Left lung (tissue), 10 donors: ENCODE measurements around the gene SMDT1. TPM values are rescaled to one million over a fixed set of nuclear protein-coding genes. Genes with fewer than 3 reads are reported as not detected.

Source experiments
- ATAC-seq: fragments of 200-7000 bp; cut with Tn5 transposase; one replicate; pipeline ENCODE4 v1.9.1; 2020; ENCODE audit warnings: moderate library complexity
- DNase-seq, 4 donors: peaks; one replicate each; pipeline ENCODE4 v3.0.0-alpha.2; 2013 to 2020
- H3K27ac ChIP-seq, 2 donors: fragments of 200-600 bp; sonication (generic) in 1 of 2; one replicate each; pipeline versions ENCODE4 v1.5.0 to v1.8.0; 2020 to 2021
- H3K27me3 ChIP-seq, 2 donors: fragments of 200-600 bp; sonication (generic) in 1 of 2; one replicate each; pipeline versions ENCODE4 v1.5.0 to v1.8.0; 2020 to 2021
- H3K36me3 ChIP-seq, 2 donors: fragments of 200-600 bp; sonication (generic) in 1 of 2; one replicate each; pipeline versions ENCODE4 v1.5.0 to v1.8.0; 2020 to 2021
- H3K4me1 ChIP-seq, 2 donors: fragments of 200-600 bp; one replicate each; pipeline ENCODE4 v1.8.0; 2021
- H3K4me3 ChIP-seq, 2 donors: fragments of 200-600 bp; sonication (generic) in 1 of 2; one replicate each; pipeline versions ENCODE4 v1.5.0 to v1.8.0; 2020 to 2021; ENCODE audit warnings: mild to moderate bottlenecking in 1 of 2
- H3K9me3 ChIP-seq, 2 donors: fragments of 200-600 bp; sonication (generic) in 1 of 2; one replicate each; pipeline versions ENCODE4 v1.5.0 to v1.8.0; 2020 to 2021
- intact Hi-C, 2 donors: fragments of 100-400 bp; cut with DNase I; formaldehyde crosslinking; loops; one replicate each; pipeline versions ENCODE4 v1.11.2 to v1.14.2; 2022
- polyA plus RNA-seq, 6 donors: library from polyadenylated mRNA; unstranded; fragments of 120-200 nt; gene quantifications; one replicate each; pipeline ENCODE4 v1.2.1, GENCODE V29; 2013; ENCODE audit not compliant: insufficient read length in 6 of 6
- total RNA-seq, 2 donors: library from RNA; stranded (reverse); fragmentation: NEBNext Ultra II Directional; extraction: Animal tissue kit (Norgen Biotek cat#: 25700); gene quantifications; one replicate each; pipeline ENCODE4 v1.2.1, GENCODE V29; 2021
- TF ChIP-seq, protein P1 (sequence below), 2 donors: fragments of 200-600 bp; sonication (generic) in 1 of 2; IDR thresholded peaks; one replicate each; pipeline versions ENCODE4 v1.5.0 to v1.8.0; 2021; ENCODE audit warnings: antibody characterized with exemption in 2 of 2
- donor health status: DM: no; HTN: yes; CAD: no.
- donor health status: DM: no; HTN: no; CAD: no.

SMDT1 gene
- total and polyA plus RNA-seq, 8 donors, result 73.2 to 111 (median 91.1) TPM

DNA sequence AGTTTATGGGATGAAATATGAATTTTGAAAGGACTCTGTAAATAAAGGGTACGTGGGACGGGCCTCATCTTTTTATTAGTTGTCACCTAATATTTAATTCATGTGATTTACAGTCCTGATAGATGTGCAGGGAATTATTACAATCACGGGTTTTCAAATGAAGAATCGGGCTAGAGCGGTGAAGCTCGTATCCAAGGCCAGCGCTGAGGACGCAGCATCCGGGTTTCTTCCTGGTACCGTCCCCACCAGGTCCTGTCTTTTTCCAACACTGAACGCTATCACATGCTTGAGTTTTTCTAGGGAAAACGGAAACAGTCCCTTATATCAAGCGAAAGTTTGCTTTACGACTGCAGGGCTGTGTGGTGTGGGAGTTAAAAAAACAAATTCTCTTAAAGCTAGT, 787 bp downstream of the SMDT1 start:
- peaks cover 17 to 39% of the 10 kb centered on the region in 2 donors for H3K4me1 ChIP-seq
- no peaks in the 10 kb centered on the region for H3K27me3 ChIP-seq
- ATAC-seq (peak; percentile 27), DNase-seq (peak in 2 of 4 donors; percentile 35 to 65)
- intact Hi-C loops, result no loop called here
- TF ChIP-seq, protein P1, sequence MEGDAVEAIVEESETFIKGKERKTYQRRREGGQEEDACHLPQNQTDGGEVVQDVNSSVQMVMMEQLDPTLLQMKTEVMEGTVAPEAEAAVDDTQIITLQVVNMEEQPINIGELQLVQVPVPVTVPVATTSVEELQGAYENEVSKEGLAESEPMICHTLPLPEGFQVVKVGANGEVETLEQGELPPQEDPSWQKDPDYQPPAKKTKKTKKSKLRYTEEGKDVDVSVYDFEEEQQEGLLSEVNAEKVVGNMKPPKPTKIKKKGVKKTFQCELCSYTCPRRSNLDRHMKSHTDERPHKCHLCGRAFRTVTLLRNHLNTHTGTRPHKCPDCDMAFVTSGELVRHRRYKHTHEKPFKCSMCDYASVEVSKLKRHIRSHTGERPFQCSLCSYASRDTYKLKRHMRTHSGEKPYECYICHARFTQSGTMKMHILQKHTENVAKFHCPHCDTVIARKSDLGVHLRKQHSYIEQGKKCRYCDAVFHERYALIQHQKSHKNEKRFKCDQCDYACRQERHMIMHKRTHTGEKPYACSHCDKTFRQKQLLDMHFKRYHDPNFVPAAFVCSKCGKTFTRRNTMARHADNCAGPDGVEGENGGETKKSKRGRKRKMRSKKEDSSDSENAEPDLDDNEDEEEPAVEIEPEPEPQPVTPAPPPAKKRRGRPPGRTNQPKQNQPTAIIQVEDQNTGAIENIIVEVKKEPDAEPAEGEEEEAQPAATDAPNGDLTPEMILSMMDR (IDR thresholded peaks at IDR 0.05), result no peak
- H3K9me3 ChIP-seq, result no peaks in the 10 kb centered on the region
- peak overlapping the region; percentile 49 to 59 for H3K4me3 ChIP-seq
- peaks cover 0 to 52% of the 10 kb centered on the region in 2 donors for H3K36me3 ChIP-seq
- H3K27ac ChIP-seq, result peak overlapping the region; percentile 96 to 99

DNA sequence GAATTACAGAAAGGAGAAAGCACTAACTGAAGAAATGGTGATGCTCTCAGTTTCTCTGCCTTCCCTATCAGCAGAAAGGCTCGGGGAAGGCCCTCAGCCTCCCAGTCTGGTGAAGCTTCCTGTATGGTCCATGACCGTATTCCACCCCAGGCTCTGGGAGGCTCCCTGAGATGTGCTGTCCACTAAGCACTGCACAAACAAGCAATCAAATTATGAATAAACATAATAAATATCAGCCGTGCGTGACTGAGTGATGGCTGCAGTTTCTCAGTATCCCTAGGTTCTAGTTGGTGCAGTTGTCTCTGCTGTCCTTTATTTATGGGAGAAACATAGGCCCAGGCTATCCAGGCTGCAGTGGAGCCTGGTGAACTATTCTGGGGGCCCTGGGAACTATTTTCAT, 3.6 kb downstream of the SMDT1 start:
- no peak for DNase-seq
- intact Hi-C loops, result no loop called here
- Histone ChIP-seq H3K36me3 (peaks cover 0 to 54% of the 10 kb centered on the region in 2 donors), H3K27ac (no peak overlapping the region), H3K9me3 (no peaks in the 10 kb centered on the region), H3K4me3 (no peak overlapping the region), H3K27me3 (no peaks in the 10 kb centered on the region), H3K4me1 (peaks cover 16 to 36% of the 10 kb centered on the region in 2 donors)
- no peak for ATAC-seq
- TF ChIP-seq, protein P1 (IDR thresholded peaks at IDR 0.05), result no peak

DNA sequence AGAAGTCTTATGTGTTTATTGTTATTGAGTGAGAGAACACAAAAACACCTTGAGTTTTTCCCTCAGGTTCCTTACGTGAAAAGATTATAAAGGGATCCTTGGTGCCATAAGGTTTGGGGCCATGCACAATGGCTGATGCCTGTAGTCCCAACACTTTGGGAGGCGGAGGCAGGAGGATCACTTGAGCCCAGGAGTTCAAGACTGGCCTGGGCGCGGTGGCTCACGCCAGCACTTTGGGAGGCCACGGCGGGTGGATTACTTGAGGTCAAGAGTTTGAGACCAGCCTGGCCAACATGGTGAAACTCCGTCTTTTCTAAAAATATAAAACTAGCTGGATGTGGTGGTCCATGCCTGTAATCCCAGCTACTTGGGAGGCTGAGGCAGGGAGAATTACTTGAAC, 5.4 kb downstream of the SMDT1 start:
- DNase-seq, result no peak
- no peaks in the 10 kb centered on the region for H3K9me3 ChIP-seq
- TF ChIP-seq, protein P1 (IDR thresholded peaks at IDR 0.05), result no peak
- peaks cover 9 to 33% of the 10 kb centered on the region in 2 donors for H3K4me1 ChIP-seq
- intact Hi-C loops, result no loop called here
- H3K4me3 ChIP-seq, result no peak overlapping the region
- no peaks in the 10 kb centered on the region for H3K27me3 ChIP-seq
- peaks cover 0 to 53% of the 10 kb centered on the region in 2 donors for H3K36me3 ChIP-seq
- no peak for ATAC-seq
- H3K27ac ChIP-seq, result no peak overlapping the region

DNA sequence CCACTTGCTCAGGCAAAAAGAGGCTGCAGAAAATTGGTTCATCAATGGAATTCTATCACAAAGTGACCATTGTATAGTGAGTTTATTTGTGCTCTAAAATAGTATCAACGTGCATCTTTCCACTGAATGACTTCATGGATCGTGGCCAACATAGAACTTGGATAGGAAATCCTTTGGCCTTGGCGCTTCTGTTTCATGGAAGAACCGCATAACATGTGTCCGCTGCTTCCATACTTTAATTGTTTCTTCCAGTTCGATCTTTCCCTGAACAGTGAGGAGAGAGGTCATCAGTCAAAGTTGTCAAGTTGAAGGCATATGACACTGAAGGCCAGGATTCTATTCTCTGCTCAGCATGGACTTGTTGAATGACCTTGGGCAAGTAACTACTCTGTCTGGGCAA, 6.6 kb downstream of the SMDT1 start:
- no peak for ATAC-seq
- TF ChIP-seq, protein P1 (IDR thresholded peaks at IDR 0.05), result no peak
- Histone ChIP-seq H3K9me3 (no peaks in the 10 kb centered on the region), H3K36me3 (peaks cover 0 to 53% of the 10 kb centered on the region in 2 donors), H3K27me3 (no peaks in the 10 kb centered on the region), H3K4me3 (no peak overlapping the region), H3K4me1 (peaks cover 4 to 27% of the 10 kb centered on the region in 2 donors), H3K27ac (no peak overlapping the region)
- intact Hi-C loops, result no loop called here
- no peak for DNase-seq

DNA sequence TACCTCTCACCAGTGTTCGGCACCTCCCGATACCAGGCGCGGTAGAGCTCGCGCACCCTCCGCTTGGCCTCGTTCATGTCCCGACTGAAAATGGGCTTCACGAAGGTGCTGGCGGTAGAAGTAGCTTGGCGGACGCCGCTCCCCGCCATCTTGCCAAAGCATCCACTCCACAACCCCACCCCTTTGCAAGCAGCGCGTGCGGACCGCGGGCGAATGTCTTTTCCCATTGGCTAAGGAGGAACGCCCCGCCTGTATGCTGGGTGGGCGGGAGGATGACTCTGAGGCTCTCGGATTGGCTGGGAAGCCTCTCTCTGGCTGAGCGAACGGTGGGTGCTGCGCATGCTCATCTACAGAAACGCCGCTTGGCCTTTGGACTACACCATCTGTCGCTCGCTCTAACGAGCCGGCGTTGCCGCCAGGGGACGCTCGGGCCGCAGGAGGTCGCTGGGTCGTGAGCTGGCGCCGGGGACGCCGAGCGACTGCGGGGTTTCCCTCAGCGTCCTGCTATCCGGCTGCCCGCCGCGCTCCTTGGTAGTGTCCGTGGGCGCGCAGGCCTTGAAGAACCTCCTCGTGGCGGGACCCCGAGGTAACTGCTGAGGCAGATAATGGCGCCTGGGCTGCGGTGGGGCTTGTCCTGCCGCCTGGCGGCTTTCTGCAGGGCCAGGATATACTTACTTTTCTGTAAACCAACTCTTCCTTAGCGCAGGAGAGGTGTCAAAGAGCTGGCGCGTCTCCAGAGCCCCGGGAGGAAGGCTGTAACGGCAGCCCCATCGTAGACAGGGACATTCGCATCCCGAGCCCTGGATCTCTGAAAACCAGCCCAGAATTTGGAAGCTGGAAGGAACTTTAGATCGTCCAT, 11.3 kb downstream of the SMDT1 start, which contains the start of gene NDUFA6:
NDUFA6 (minus strand) TSS at position 177 of the 859 bp plus-strand sequence; CDS start at position 149, 28 bp downstream.
- peaks cover 9 to 25% of the 10 kb centered on the region in 2 donors for H3K4me1 ChIP-seq
- peak; percentile 95 for ATAC-seq
- TF ChIP-seq, protein P1 (IDR thresholded peaks at IDR 0.05), result peak; percentile 85 to 87
- intact Hi-C loops, result no loop called here
- H3K36me3 ChIP-seq, result peaks cover 0 to 18% of the 10 kb centered on the region in 2 donors
- peak within 1 kb of the TSS; percentile 96 to 98 for H3K27ac ChIP-seq
- DNase-seq, result peak; percentile 97 to 99 (median 99)
- peak within 1 kb of the TSS; percentile 91 to 97 for H3K4me3 ChIP-seq
- H3K9me3 ChIP-seq, result no peaks in the 10 kb centered on the region
- no peaks in the 10 kb centered on the region for H3K27me3 ChIP-seq
